ENCODE measurements around the gene LAMP1. TPM values are rescaled to one million over a fixed set of nuclear protein-coding genes. Genes with fewer than 3 reads are reported as not detected.

The LAMP1 gene
- total and polyA plus RNA-seq, 2 of the 4 experiments (the other 2 are of a cell fraction) = 60.6 to 229 TPM

- peak overlapping the region; percentile 73 for H3K4me3 ChIP-seq (ENCODE audit: insufficient read depth, low read depth, low read length)
- peak overlapping the region; percentile 40 for H2AK5ac ChIP-seq (ENCODE audit: low read depth, low read length)
- H4K5ac ChIP-seq (ENCODE audit: low read depth, low read length) = no peak overlapping the region
- peak; percentile 88 for TF ChIP-seq MXI1 (IDR thresholded peaks at IDR 0.05; ENCODE audit: borderline replicate concordance, low read depth, low read length)
- no peak for TF ChIP-seq SMC3 (IDR thresholded peaks at IDR 0.05; ENCODE audit: low read depth, low read length)
- no peak for TF ChIP-seq USF2 (IDR thresholded peaks at IDR 0.05; ENCODE audit: low read depth, low read length)
- H2BK5ac ChIP-seq (ENCODE audit: low read depth, low read length, poor library complexity, severe bottlenecking) = no peak overlapping the region
- H3K27me3 ChIP-seq (ENCODE audit: control insufficient read depth, insufficient read depth, low read length) = no peaks in the 10 kb centered on the region
- H3K56ac ChIP-seq (ENCODE audit: extremely low read depth, insufficient read depth, low read length) = peak overlapping the region; percentile 41; the same call in 1 of the 2 replicates
- H3K27ac ChIP-seq (ENCODE audit: insufficient read depth, low read length) = peak overlapping the region; percentile 40; the same call in 1 of the 2 replicates
- ATAC-seq (ENCODE audit: low read depth) = no peak
- no peak for DNase-seq
- H2AK9ac ChIP-seq (replicated peaks; ENCODE audit: low read depth, low read length, poor library complexity) = no peak overlapping the region
- H4K8ac ChIP-seq (ENCODE audit: low read depth in 2 of 2, low read length in 2 of 2) = 0 out of 4 replicates have a peak overlapping the region, but pooled peaks have one; percentile 6 to 73
- H3K18ac ChIP-seq (ENCODE audit: low read depth, low read length) = no peak overlapping the region
- no peak overlapping the region for H2BK20ac ChIP-seq (ENCODE audit: low read depth, low read length)
- dilution Hi-C loops (cut with HindIII; ENCODE audit: low sequenced_read_pairs, unreplicated experiment) (no loop called here), in situ Hi-C loops (cut with MboI; ENCODE audit: low sequenced_read_pairs) (no loop called here), intact Hi-C loops (cut with micrococcal nuclease) (no loop called here)
- H3K14ac ChIP-seq (replicated peaks; ENCODE audit: low read depth, low read length) = peak overlapping the region; percentile 72; the same call in 1 of the 2 replicates
- peaks cover 11 to 48% of the 10 kb centered on the region in 2 experiments; a peak in 3 of 4 replicates for H3K79me1 ChIP-seq (ENCODE audit: low read depth in 1 of 2, low read length in 2 of 2)
- H4K91ac ChIP-seq (ENCODE audit: insufficient read depth, low read depth, low read length) = no peak overlapping the region
- H3K9ac ChIP-seq (ENCODE audit: low read depth, low read length) = peak overlapping the region; percentile 80
- H3K4me2 ChIP-seq (ENCODE audit: low read depth, low read length) = peak overlapping the region; percentile 82
- peaks cover 7% of the 10 kb centered on the region; the same call in 1 of the 2 replicates for H3K9me1 ChIP-seq (ENCODE audit: insufficient read depth, low read length)
- no peak overlapping the region for H2BK120ac ChIP-seq (ENCODE audit: low read depth, low read length)
- WGBS, 2 experiments (ENCODE audit: extremely low coverage in 2 of 2, insufficient read length in 1 of 2) = 78% methylated on average over 6 of the region's 19 CpGs; no CpG with 5 or more reads in 1 of the 2 experiments
- TSS peak; percentile 61 for BruUV-seq (replicated peaks)
- H3K4ac ChIP-seq (ENCODE audit: low read depth, low read length) = peak overlapping the region; percentile 25; the same call in 1 of the 2 replicates
- H2AFZ ChIP-seq (replicated peaks; ENCODE audit: low read length, poor library complexity) = no peak overlapping the region
- H3K9me3 ChIP-seq (ENCODE audit: control insufficient read depth, insufficient read depth, low read length) = no peaks in the 10 kb centered on the region
- H3K4me1 ChIP-seq (ENCODE audit: control insufficient read depth, insufficient read depth, low read length) = peaks cover 6% of the 10 kb centered on the region; the same call in 1 of the 2 replicates
- ChIA-PET CTCF (no interaction called here), POLR2A (ENCODE audit: unreplicated experiment) (interaction anchor here (0.6 kb wide), 2 partner anchors 91 to 238 kb away, joined by 3 to 16 read pairs; no protein-coding TSS in a partner anchor)
- peaks cover 50% of the 10 kb centered on the region for H4K20me1 ChIP-seq (ENCODE audit: insufficient read depth, low read length)
- H3K23ac ChIP-seq (ENCODE audit: low read depth, low read length) = 0 out of 2 replicates have a peak overlapping the region, but pooled peaks have one; percentile 10
- no peak overlapping the region for H2BK15ac ChIP-seq (ENCODE audit: low read depth, low read length)
- H3K36me3 ChIP-seq (ENCODE audit: control insufficient read depth, insufficient read depth, low read length) = peaks cover 4% of the 10 kb centered on the region; the same call in 1 of the 2 replicates
Observed at GRCh38 chr13:113298043-113298945, 1.3 kb downstream of the LAMP1 start.
